Measurements from ENCODE around the gene GKN2.

Gene GKN2

GRCh38 chr2:68980956-68981355 lies 28.3 kb upstream of the GKN2 start:
- no peak for ATAC-seq
- TF ChIP-seq ESRRG (CRISPR knock-in tag; IDR thresholded peaks at IDR 0.05) (no peak), TOX (CRISPR knock-in tag; IDR thresholded peaks at IDR 0.05; ENCODE audit: borderline replicate concordance) (no peak), TSHZ2 (CRISPR knock-in tag; IDR thresholded peaks at IDR 0.05) (no peak), ZFP3 (CRISPR knock-in tag; IDR thresholded peaks at IDR 0.05) (no peak), ZC3H10 (CRISPR knock-in tag; IDR thresholded peaks at IDR 0.05) (no peak), ZNF70 (CRISPR knock-in tag; IDR thresholded peaks at IDR 0.05) (no peak), RARB (CRISPR knock-in tag; IDR thresholded peaks at IDR 0.05) (no peak), SNAI2 (CRISPR knock-in tag; IDR thresholded peaks at IDR 0.05) (no peak), OSR1 (CRISPR knock-in tag; IDR thresholded peaks at IDR 0.05) (no peak), ZFP30 (CRISPR knock-in tag; IDR thresholded peaks at IDR 0.05) (no peak), BACH2 (CRISPR knock-in tag; IDR thresholded peaks at IDR 0.05; ENCODE audit: borderline replicate concordance) (no peak), GLIS3 (CRISPR knock-in tag; IDR thresholded peaks at IDR 0.05) (no peak), TCF4 (CRISPR knock-in tag; IDR thresholded peaks at IDR 0.05; ENCODE audit: borderline replicate concordance) (no peak), ZNF8 (CRISPR knock-in tag; IDR thresholded peaks at IDR 0.05) (no peak), CSDC2 (CRISPR knock-in tag; IDR thresholded peaks at IDR 0.05) (no peak), PPARA (CRISPR knock-in tag; IDR thresholded peaks at IDR 0.05; ENCODE audit: borderline replicate concordance) (no peak), CREB5 (CRISPR knock-in tag; IDR thresholded peaks at IDR 0.05; ENCODE audit: low read depth) (no peak), ZNF565 (CRISPR knock-in tag; conservative IDR thresholded peaks at IDR 0.05; ENCODE audit: low read depth) (no peak)
- TF ChIP-seq, protein P1, sequence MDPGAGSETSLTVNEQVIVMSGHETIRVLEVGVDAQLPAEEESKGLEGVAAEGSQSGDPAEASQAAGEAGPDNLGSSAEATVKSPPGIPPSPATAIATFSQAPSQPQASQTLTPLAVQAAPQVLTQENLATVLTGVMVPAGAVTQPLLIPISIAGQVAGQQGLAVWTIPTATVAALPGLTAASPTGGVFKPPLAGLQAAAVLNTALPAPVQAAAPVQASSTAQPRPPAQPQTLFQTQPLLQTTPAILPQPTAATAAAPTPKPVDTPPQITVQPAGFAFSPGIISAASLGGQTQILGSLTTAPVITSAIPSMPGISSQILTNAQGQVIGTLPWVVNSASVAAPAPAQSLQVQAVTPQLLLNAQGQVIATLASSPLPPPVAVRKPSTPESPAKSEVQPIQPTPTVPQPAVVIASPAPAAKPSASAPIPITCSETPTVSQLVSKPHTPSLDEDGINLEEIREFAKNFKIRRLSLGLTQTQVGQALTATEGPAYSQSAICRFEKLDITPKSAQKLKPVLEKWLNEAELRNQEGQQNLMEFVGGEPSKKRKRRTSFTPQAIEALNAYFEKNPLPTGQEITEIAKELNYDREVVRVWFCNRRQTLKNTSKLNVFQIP (CRISPR knock-in tag; IDR thresholded peaks at IDR 0.05; ENCODE audit: borderline replicate concordance, low read depth), result no peak

DNA sequence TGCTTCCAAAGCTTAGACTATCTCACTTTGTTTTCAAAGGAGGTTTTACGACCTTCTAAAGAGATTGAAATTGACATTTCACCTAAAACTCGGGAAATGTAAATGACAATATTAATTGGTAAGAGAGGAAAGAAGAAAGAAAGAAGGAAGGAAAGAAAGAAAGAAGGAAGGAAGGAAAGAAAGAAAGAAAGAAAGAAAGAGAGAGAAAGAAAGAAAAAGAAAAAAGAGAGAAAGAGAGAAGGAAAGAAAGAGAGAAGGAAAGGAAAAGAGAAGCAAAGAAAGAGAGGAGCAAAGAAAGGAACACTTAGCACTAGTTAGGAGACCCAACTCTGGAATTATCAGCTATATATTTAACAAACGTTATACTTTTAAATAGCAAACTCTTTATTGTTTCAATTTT lies 25.4 kb upstream of the GKN2 start:
- TF ChIP-seq CREB5 (CRISPR knock-in tag; IDR thresholded peaks at IDR 0.05; ENCODE audit: low read depth) (no peak), BACH2 (CRISPR knock-in tag; IDR thresholded peaks at IDR 0.05; ENCODE audit: borderline replicate concordance) (no peak), CSDC2 (CRISPR knock-in tag; IDR thresholded peaks at IDR 0.05) (no peak), ZNF565 (CRISPR knock-in tag; conservative IDR thresholded peaks at IDR 0.05; ENCODE audit: low read depth) (no peak), GLIS3 (CRISPR knock-in tag; IDR thresholded peaks at IDR 0.05) (no peak), PPARA (CRISPR knock-in tag; IDR thresholded peaks at IDR 0.05; ENCODE audit: borderline replicate concordance) (no peak), RARB (CRISPR knock-in tag; IDR thresholded peaks at IDR 0.05) (no peak), ESRRG (CRISPR knock-in tag; IDR thresholded peaks at IDR 0.05) (no peak), SNAI2 (CRISPR knock-in tag; IDR thresholded peaks at IDR 0.05) (no peak)
- TF ChIP-seq, protein P2, sequence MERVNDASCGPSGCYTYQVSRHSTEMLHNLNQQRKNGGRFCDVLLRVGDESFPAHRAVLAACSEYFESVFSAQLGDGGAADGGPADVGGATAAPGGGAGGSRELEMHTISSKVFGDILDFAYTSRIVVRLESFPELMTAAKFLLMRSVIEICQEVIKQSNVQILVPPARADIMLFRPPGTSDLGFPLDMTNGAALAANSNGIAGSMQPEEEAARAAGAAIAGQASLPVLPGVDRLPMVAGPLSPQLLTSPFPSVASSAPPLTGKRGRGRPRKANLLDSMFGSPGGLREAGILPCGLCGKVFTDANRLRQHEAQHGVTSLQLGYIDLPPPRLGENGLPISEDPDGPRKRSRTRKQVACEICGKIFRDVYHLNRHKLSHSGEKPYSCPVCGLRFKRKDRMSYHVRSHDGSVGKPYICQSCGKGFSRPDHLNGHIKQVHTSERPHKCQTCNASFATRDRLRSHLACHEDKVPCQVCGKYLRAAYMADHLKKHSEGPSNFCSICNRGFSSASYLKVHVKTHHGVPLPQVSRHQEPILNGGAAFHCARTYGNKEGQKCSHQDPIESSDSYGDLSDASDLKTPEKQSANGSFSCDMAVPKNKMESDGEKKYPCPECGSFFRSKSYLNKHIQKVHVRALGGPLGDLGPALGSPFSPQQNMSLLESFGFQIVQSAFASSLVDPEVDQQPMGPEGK (CRISPR knock-in tag; IDR thresholded peaks at IDR 0.05; ENCODE audit: borderline replicate concordance), result no peak
- no peak for ATAC-seq

DNA sequence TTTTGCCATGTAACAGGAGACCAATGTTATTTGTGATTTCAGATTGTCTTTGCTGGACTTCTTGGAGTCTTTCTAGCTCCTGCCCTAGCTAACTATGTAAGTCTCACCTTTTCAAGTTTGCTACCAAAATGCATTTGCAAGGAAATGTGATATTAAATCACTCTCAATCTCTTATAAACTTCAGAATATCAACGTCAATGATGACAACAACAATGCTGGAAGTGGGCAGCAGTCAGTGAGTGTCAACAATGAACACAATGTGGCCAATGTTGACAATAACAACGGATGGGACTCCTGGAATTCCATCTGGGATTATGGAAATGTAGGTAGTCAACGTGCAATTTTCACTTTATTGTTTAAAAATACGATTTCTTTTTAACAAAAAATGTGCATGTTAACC lies 24.8 kb upstream of the GKN2 start:
- no peak for ATAC-seq
- no peak for TF ChIP-seq TSHZ2 (CRISPR knock-in tag; IDR thresholded peaks at IDR 0.05)
- TF ChIP-seq, protein P3, sequence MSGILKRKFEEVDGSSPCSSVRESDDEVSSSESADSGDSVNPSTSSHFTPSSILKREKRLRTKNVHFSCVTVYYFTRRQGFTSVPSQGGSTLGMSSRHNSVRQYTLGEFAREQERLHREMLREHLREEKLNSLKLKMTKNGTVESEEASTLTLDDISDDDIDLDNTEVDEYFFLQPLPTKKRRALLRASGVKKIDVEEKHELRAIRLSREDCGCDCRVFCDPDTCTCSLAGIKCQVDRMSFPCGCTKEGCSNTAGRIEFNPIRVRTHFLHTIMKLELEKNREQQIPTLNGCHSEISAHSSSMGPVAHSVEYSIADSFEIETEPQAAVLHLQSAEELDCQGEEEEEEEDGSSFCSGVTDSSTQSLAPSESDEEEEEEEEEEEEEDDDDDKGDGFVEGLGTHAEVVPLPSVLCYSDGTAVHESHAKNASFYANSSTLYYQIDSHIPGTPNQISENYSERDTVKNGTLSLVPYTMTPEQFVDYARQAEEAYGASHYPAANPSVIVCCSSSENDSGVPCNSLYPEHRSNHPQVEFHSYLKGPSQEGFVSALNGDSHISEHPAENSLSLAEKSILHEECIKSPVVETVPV (CRISPR knock-in tag; IDR thresholded peaks at IDR 0.05), result no peak
- TF ChIP-seq TOX (CRISPR knock-in tag; IDR thresholded peaks at IDR 0.05; ENCODE audit: borderline replicate concordance), result no peak
- no peak for TF ChIP-seq CSDC2 (CRISPR knock-in tag; IDR thresholded peaks at IDR 0.05)
- no peak for TF ChIP-seq ISL1 (CRISPR knock-in tag; IDR thresholded peaks at IDR 0.05)
- TF ChIP-seq CREB5 (CRISPR knock-in tag; IDR thresholded peaks at IDR 0.05; ENCODE audit: low read depth), result no peak

Measured in SK-N-SH treated with all-trans-retinoic acid at 6 μM for 48 hours (cell line).